Lower leg skin (tissue), 4 donors: ENCODE results near the gene POLE4. TPM values are rescaled to one million over a fixed set of nuclear protein-coding genes. Genes with fewer than 3 reads are reported as not detected.

Experiments used
- DNase-seq, 2 donors: peaks; one replicate each; pipeline ENCODE4 v3.0.0-alpha.2; 2019; ENCODE audit warnings: low spot score in 2 of 2
- H3K4me3 ChIP-seq: fragments of 200-600 bp; sonication (generic); 2 replicates; pipeline ENCODE4 v1.5.1; 2017; ENCODE audit warnings: mild to moderate bottlenecking, low read depth; ENCODE audit not compliant: poor library complexity, severe bottlenecking
- POLR2A ChIP-seq, 2 donors: fragments of 450-650 bp; IDR thresholded peaks; one replicate each; pipeline ENCODE4 v1.6.1; 2016 to 2017; ENCODE audit warnings: antibody characterized with exemption in 2 of 2, mild to moderate bottlenecking in 1 of 2, moderate library complexity in 1 of 2
- WGBS, 2 donors: methylation state at CpG; one replicate each; pipeline ENCODE4 v1.1.5; 2018; 5-methylcytosine and 5-hydroxymethylcytosine counted together
- intact Hi-C: fragments of 100-400 bp; cut with DNase I; formaldehyde crosslinking; loops from one replicate; pipeline ENCODE4 v1.15.0; 2023; ENCODE audit warnings: low total_unique reads
- total RNA-seq, 4 donors: library from RNA; depleted of rRNA; stranded (reverse); fragments of >200 nt; gene quantifications; one replicate each; pipeline ENCODE4 v1.1.0, GENCODE V29; 2016
- TF ChIP-seq, protein P1 (sequence below), 3 donors: fragments of 450-650 bp; IDR thresholded peaks; one replicate each; pipeline ENCODE4 v1.5.1; 2016; ENCODE audit warnings: antibody characterized with exemption in 3 of 3, mild to moderate bottlenecking in 3 of 3, moderate library complexity in 2 of 3

Gene POLE4, protein sequence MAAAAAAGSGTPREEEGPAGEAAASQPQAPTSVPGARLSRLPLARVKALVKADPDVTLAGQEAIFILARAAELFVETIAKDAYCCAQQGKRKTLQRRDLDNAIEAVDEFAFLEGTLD
- 10 to 100 TPM in 3 of 4 donors, 1 to 10 TPM in 1; 8.1 to 20.9 (median 15.7) TPM for total RNA-seq

DNA sequence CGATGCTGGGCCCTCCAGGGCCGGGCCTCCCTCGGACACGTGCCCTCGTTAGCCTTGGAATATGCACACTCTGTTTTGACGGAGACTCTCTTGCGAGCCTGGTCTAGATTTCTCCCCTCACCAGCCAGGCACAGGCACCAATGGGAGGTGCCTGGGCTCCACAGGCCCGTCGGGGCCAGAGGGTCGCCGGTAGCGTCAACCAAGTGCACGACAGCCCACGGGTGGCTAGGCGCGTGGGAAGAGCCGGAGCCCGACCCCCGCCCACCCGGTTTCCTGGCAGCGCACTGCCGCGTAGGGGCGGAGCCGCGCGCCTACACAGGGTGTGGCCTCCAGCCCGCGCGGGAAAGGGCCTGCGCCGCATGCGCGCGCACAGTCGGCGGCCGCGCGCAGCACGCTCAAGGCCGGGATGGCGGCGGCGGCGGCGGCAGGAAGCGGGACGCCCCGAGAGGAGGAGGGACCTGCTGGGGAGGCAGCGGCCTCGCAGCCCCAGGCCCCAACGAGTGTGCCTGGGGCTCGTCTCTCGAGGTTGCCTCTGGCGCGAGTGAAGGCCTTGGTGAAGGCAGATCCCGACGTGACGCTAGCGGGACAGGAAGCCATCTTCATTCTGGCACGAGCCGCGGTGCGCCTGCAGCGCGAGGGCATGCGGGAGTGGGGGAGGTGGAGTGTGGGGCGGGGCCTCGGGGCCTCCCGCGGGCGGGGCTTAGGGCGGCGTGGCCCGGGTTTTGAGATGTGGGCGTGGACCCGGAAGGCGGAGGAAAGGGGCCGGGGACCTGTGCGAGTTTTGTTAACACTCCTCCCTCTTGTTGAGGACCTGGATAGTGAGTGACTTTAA, at the start of gene POLE4:
POLE4 (plus strand) TSS at position 370 of the 832 bp plus-strand sequence; CDS start at position 407, 37 bp downstream.
- intact Hi-C loops = no loop called here
- TF ChIP-seq, protein P1, sequence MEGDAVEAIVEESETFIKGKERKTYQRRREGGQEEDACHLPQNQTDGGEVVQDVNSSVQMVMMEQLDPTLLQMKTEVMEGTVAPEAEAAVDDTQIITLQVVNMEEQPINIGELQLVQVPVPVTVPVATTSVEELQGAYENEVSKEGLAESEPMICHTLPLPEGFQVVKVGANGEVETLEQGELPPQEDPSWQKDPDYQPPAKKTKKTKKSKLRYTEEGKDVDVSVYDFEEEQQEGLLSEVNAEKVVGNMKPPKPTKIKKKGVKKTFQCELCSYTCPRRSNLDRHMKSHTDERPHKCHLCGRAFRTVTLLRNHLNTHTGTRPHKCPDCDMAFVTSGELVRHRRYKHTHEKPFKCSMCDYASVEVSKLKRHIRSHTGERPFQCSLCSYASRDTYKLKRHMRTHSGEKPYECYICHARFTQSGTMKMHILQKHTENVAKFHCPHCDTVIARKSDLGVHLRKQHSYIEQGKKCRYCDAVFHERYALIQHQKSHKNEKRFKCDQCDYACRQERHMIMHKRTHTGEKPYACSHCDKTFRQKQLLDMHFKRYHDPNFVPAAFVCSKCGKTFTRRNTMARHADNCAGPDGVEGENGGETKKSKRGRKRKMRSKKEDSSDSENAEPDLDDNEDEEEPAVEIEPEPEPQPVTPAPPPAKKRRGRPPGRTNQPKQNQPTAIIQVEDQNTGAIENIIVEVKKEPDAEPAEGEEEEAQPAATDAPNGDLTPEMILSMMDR (IDR thresholded peaks at IDR 0.05) = peak in 1 of 3 donors; percentile 33
- peak in 1 of 2 donors; percentile 36 for TF ChIP-seq POLR2A (IDR thresholded peaks at IDR 0.05)
- 1 to 6% methylated on average over 22 to 57 of the region's 81 CpGs for WGBS, 2 donors
- peak within 1 kb of the TSS; percentile 43 for H3K4me3 ChIP-seq
- peak; percentile 87 to 99 for DNase-seq

DNA sequence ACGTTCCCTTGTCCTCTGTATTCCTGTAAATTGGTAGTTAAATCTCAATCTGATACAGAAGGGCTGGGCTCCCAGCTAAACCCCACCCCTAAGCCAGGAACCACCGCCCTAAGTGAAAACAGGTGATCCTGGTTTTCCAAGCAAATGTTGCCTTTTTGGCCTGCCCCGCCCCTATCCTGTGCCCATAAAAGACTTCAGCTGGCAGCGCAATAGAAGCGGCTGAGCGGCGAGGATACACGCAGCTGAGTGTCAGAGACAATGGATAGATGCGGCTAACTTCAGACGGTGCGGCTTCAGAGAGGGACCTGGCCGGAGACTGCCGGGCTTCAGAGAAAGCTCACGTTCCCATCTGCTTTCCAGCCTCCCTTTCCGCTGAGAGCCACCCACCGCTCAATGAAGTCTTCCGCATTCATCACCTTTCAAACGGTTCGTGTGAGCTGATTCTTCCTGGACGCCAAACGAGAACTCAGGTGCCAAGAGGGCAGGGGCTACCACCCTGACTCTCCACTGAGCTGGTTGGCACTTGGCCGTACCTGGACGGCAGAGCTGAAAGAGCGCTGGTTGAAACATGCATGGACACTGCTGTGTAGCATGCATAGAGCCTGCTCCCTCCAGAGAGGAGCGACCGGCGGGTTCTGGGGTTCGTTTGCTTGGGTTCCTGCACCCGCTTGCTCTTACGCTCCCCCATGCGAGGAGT, 49.5 kb upstream of the POLE4 start:
- intact Hi-C loops = no loop called here
- no peak overlapping the region for H3K4me3 ChIP-seq
- no peak for DNase-seq
- TF ChIP-seq, protein P1 (IDR thresholded peaks at IDR 0.05) = no peak
- TF ChIP-seq POLR2A (IDR thresholded peaks at IDR 0.05) = no peak
- 31 to 37% methylated on average over 31 of the region's 31 CpGs for WGBS, 2 donors

DNA sequence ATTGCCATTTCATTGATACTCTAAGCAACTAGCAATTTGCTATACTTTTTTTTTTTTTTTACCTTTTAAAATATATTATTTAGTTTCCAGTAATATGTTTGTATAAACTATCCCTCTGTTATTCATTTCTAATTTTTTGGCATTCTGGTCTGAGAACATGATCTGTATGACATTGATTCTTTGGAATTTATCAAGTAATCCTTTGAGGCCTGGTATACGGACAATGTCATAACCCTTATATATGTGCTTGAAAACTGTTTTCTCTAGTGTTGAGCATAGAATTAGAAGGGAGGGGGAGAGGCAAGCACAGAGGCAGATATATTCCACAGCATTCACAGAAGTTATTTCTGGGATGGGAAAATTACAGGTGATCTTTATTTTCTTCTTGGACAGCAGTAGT, 48.2 kb upstream of the POLE4 start:
- intact Hi-C loops = no loop called here
- DNase-seq = no peak
- no peak overlapping the region for H3K4me3 ChIP-seq
- WGBS, 2 donors = 74 to 79% methylated on average over 1 of the region's 1 CpG
- TF ChIP-seq, protein P1 (IDR thresholded peaks at IDR 0.05) = no peak
- TF ChIP-seq POLR2A (IDR thresholded peaks at IDR 0.05) = no peak

DNA sequence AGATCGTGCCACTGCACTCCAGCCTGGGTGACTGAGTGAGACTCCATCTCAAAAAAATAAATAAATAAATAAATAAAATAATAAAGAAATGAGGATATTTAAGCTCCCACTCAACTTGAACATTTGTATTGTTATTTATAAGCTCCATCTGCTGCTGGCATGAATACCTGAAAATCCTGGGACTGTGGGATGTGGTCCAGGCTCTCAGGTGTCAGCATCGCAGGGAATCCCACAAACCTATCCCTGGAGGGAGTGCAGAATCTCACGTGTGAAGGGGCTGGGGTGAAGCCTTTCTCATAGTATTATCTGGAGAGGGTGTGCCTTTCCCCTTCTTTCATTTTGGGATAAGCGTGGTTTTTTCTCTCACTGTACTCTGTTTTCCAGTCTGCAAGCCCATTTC, 47.4 kb upstream of the POLE4 start:
- WGBS, 2 donors = 58 to 63% methylated on average over 4 of the region's 4 CpGs
- intact Hi-C loops = no loop called here
- no peak for DNase-seq
- no peak overlapping the region for H3K4me3 ChIP-seq
- no peak for TF ChIP-seq POLR2A (IDR thresholded peaks at IDR 0.05)
- TF ChIP-seq, protein P1 (IDR thresholded peaks at IDR 0.05) = no peak

DNA sequence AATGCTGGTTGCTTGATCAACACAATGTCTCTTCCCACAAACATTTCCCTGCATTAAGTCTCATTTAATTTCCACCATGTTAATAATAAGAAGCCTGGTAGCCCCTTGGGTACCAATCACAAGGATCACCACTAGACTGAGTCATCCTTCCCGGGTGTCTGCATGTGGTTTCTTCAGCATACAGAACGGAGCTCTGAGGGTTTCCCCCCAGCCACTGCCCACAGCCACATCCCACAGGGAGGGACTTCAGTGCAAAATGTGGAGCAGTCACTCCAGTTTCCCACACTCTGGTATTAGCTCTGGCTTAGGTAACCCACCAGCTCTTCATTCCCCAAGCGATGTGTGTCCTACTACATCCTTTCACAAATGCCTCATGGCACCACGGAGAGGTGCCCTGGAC, 42.7 kb upstream of the POLE4 start:
- intact Hi-C loops = no loop called here
- DNase-seq = no peak
- TF ChIP-seq, protein P1 (IDR thresholded peaks at IDR 0.05) = no peak
- no peak for TF ChIP-seq POLR2A (IDR thresholded peaks at IDR 0.05)
- H3K4me3 ChIP-seq = no peak overlapping the region
- WGBS, 2 donors = 65 to 73% methylated on average over 4 of the region's 4 CpGs
